Loucy (cell line): Measurements from ENCODE around the gene DOCK9.

Experiments
- CTCF ChIP-seq: fragments of 200-600 bp; sonication (generic); conservative IDR thresholded peaks from 2 replicates; pipeline ENCODE4 v1.5.1; 2014; ENCODE audit warnings: mild to moderate bottlenecking, antibody characterized with exemption, low read length
- EZH2phosphoT487 ChIP-seq: fragments of 200-600 bp; IDR thresholded peaks from 2 replicates; pipeline ENCODE4 v1.6.1; 2018; ENCODE audit warnings: antibody characterized with exemption, mild to moderate bottlenecking, moderate library complexity, borderline replicate concordance

GRCh38 chr13:98819382-98820010, 158.4 kb downstream of the DOCK9 start:
- TF ChIP-seq CTCF (no peak), EZH2phosphoT487 (no peak)
